T-helper 1 cell treated with Interleukin-12 subunit alpha and Interleukin-12 subunit beta and Interleukin-4 antibody, amounts not matched to agents 30 μg/mL and 1 μg/mL, for 36 hours (primary cell): ENCODE results near the gene CADPS2.

Experiments used
- H3K27ac Mint-ChIP-seq: one replicate; pipeline ENCODE4 v1.8.0; 2021; ENCODE audit warnings: mild to moderate bottlenecking, mixed read lengths
- H3K27me3 Mint-ChIP-seq: one replicate; pipeline ENCODE4 v1.8.0; 2021; ENCODE audit warnings: low read depth, mixed read lengths
- H3K36me3 Mint-ChIP-seq: one replicate; pipeline ENCODE4 v1.8.0; 2021; ENCODE audit warnings: low read depth, mixed read lengths
- H3K4me1 Mint-ChIP-seq: one replicate; pipeline ENCODE4 v1.8.0; 2021; ENCODE audit warnings: low read depth, mixed read lengths
- H3K4me3 Mint-ChIP-seq: one replicate; pipeline ENCODE4 v1.8.0; 2021; ENCODE audit warnings: mild to moderate bottlenecking, moderate library complexity, mixed read lengths
- H3K9me3 Mint-ChIP-seq: one replicate; pipeline ENCODE4 v1.8.0; 2021; ENCODE audit warnings: mixed read lengths

The CADPS2 gene

GRCh38 chr7:122578350-122578749 lies 307.9 kb downstream of the CADPS2 start:
- Mint-ChIP-seq H3K27ac (no peak overlapping the region), H3K27me3 (no peaks in the 10 kb centered on the region), H3K9me3 (no peaks in the 10 kb centered on the region), H3K36me3 (no peaks in the 10 kb centered on the region), H3K4me1 (no peaks in the 10 kb centered on the region), H3K4me3 (no peak overlapping the region)

GRCh38 chr7:122577449-122578003 lies 308.7 kb downstream of the CADPS2 start:
- H3K4me3 Mint-ChIP-seq: no peak overlapping the region
- no peak overlapping the region for H3K27ac Mint-ChIP-seq
- H3K27me3 Mint-ChIP-seq: no peaks in the 10 kb centered on the region
- H3K36me3 Mint-ChIP-seq: no peaks in the 10 kb centered on the region
- no peaks in the 10 kb centered on the region for H3K4me1 Mint-ChIP-seq
- no peaks in the 10 kb centered on the region for H3K9me3 Mint-ChIP-seq

GRCh38 chr7:122572706-122573105 lies 313.6 kb downstream of the CADPS2 start:
- Mint-ChIP-seq H3K9me3 (no peaks in the 10 kb centered on the region), H3K4me1 (no peaks in the 10 kb centered on the region), H3K36me3 (no peaks in the 10 kb centered on the region), H3K27ac (no peak overlapping the region), H3K27me3 (no peaks in the 10 kb centered on the region), H3K4me3 (no peak overlapping the region)

GRCh38 chr7:122561326-122561725 lies 324.9 kb downstream of the CADPS2 start:
- Mint-ChIP-seq H3K27ac (no peak overlapping the region), H3K36me3 (no peaks in the 10 kb centered on the region), H3K4me3 (no peak overlapping the region), H3K4me1 (no peaks in the 10 kb centered on the region), H3K9me3 (no peaks in the 10 kb centered on the region), H3K27me3 (no peaks in the 10 kb centered on the region)

GRCh38 chr7:122556873-122557542 lies 329.3 kb downstream of the CADPS2 start:
- Mint-ChIP-seq H3K27ac (no peak overlapping the region), H3K4me1 (no peaks in the 10 kb centered on the region), H3K9me3 (no peaks in the 10 kb centered on the region), H3K27me3 (no peaks in the 10 kb centered on the region), H3K4me3 (no peak overlapping the region), H3K36me3 (no peaks in the 10 kb centered on the region)

GRCh38 chr7:122556219-122556618 lies 330.0 kb downstream of the CADPS2 start:
- Mint-ChIP-seq H3K4me1 (no peaks in the 10 kb centered on the region), H3K27me3 (no peaks in the 10 kb centered on the region), H3K36me3 (no peaks in the 10 kb centered on the region), H3K4me3 (no peak overlapping the region), H3K9me3 (no peaks in the 10 kb centered on the region), H3K27ac (no peak overlapping the region)

GRCh38 chr7:122553761-122554160 lies 332.5 kb downstream of the CADPS2 start:
- H3K9me3 Mint-ChIP-seq: no peaks in the 10 kb centered on the region
- H3K4me1 Mint-ChIP-seq: no peaks in the 10 kb centered on the region
- H3K27me3 Mint-ChIP-seq: no peaks in the 10 kb centered on the region
- H3K36me3 Mint-ChIP-seq: no peaks in the 10 kb centered on the region
- no peak overlapping the region for H3K4me3 Mint-ChIP-seq
- H3K27ac Mint-ChIP-seq: no peak overlapping the region

GRCh38 chr7:122552769-122553168 lies 333.5 kb downstream of the CADPS2 start:
- no peaks in the 10 kb centered on the region for H3K4me1 Mint-ChIP-seq
- no peaks in the 10 kb centered on the region for H3K9me3 Mint-ChIP-seq
- H3K27ac Mint-ChIP-seq: no peak overlapping the region
- H3K4me3 Mint-ChIP-seq: no peak overlapping the region
- no peaks in the 10 kb centered on the region for H3K36me3 Mint-ChIP-seq
- no peaks in the 10 kb centered on the region for H3K27me3 Mint-ChIP-seq

GRCh38 chr7:122550545-122550944 lies 335.7 kb downstream of the CADPS2 start:
- H3K27ac Mint-ChIP-seq: no peak overlapping the region
- H3K4me1 Mint-ChIP-seq: no peaks in the 10 kb centered on the region
- H3K27me3 Mint-ChIP-seq: no peaks in the 10 kb centered on the region
- H3K4me3 Mint-ChIP-seq: no peak overlapping the region
- H3K36me3 Mint-ChIP-seq: no peaks in the 10 kb centered on the region
- H3K9me3 Mint-ChIP-seq: no peaks in the 10 kb centered on the region

- Mint-ChIP-seq H3K4me1 (no peaks in the 10 kb centered on the region), H3K4me3 (no peak overlapping the region), H3K36me3 (no peaks in the 10 kb centered on the region), H3K9me3 (no peaks in the 10 kb centered on the region), H3K27me3 (no peaks in the 10 kb centered on the region), H3K27ac (no peak overlapping the region)
Observed at GRCh38 chr7:122549578-122549977, 336.7 kb downstream of the CADPS2 start.

- no peak overlapping the region for H3K4me3 Mint-ChIP-seq
Observed at GRCh38 chr7:122546496-122546895, 339.8 kb downstream of the CADPS2 start.

GRCh38 chr7:122544463-122544862 lies 341.8 kb downstream of the CADPS2 start:
- Mint-ChIP-seq H3K9me3 (no peaks in the 10 kb centered on the region), H3K4me3 (no peak overlapping the region), H3K27ac (no peak overlapping the region), H3K36me3 (no peaks in the 10 kb centered on the region), H3K27me3 (no peaks in the 10 kb centered on the region), H3K4me1 (no peaks in the 10 kb centered on the region)

More at GRCh38 chr7:122546496-122546895, 339.8 kb downstream of the CADPS2 start:
- H3K4me1 Mint-ChIP-seq: no peaks in the 10 kb centered on the region
- no peaks in the 10 kb centered on the region for H3K9me3 Mint-ChIP-seq
- H3K36me3 Mint-ChIP-seq: no peaks in the 10 kb centered on the region
- H3K27ac Mint-ChIP-seq: no peak overlapping the region
- H3K27me3 Mint-ChIP-seq: no peaks in the 10 kb centered on the region

- no peak overlapping the region for H3K4me3 Mint-ChIP-seq
- H3K9me3 Mint-ChIP-seq: no peaks in the 10 kb centered on the region
- no peaks in the 10 kb centered on the region for H3K27me3 Mint-ChIP-seq
- H3K36me3 Mint-ChIP-seq: no peaks in the 10 kb centered on the region
- H3K27ac Mint-ChIP-seq: no peak overlapping the region
- H3K4me1 Mint-ChIP-seq: no peaks in the 10 kb centered on the region
Observed at GRCh38 chr7:122543891-122544290, 342.4 kb downstream of the CADPS2 start.

- no peaks in the 10 kb centered on the region for H3K36me3 Mint-ChIP-seq
- no peaks in the 10 kb centered on the region for H3K9me3 Mint-ChIP-seq
- H3K4me3 Mint-ChIP-seq: no peak overlapping the region
- no peaks in the 10 kb centered on the region for H3K27me3 Mint-ChIP-seq
- H3K4me1 Mint-ChIP-seq: no peaks in the 10 kb centered on the region
- H3K27ac Mint-ChIP-seq: no peak overlapping the region
Observed at GRCh38 chr7:122543166-122543565, 343.1 kb downstream of the CADPS2 start.

GRCh38 chr7:122535086-122535485 lies 351.2 kb downstream of the CADPS2 start:
- no peaks in the 10 kb centered on the region for H3K9me3 Mint-ChIP-seq
- no peaks in the 10 kb centered on the region for H3K4me1 Mint-ChIP-seq
- no peak overlapping the region for H3K4me3 Mint-ChIP-seq
- H3K27me3 Mint-ChIP-seq: no peaks in the 10 kb centered on the region
- H3K27ac Mint-ChIP-seq: no peak overlapping the region
- no peaks in the 10 kb centered on the region for H3K36me3 Mint-ChIP-seq
